ENCODE measurements around the gene ZNF646.

The ZNF646 gene

DNA sequence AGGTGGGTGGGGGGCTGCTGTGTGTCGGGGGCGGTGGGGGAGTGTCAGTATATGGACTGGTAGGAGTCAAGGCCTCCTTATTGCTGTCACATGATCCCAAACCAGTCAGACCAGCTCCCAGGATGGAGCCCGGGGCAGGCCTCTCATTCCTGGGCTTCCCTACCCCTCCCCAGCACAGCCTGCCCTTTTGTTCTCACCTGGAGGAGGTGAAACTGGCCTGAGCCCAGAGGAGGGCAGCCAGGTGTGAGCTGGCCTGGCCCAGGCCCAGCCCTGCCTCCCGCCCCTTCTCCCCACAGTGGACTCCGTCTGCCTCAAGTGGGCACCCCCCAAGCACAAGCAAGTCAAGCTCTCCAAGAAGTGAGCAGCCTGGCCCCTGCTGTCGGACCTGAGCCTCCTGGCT is 56.7 kb downstream of the ZNF646 start:
- DNase-seq (ENCODE audit: low read depth) = no peak

DNA sequence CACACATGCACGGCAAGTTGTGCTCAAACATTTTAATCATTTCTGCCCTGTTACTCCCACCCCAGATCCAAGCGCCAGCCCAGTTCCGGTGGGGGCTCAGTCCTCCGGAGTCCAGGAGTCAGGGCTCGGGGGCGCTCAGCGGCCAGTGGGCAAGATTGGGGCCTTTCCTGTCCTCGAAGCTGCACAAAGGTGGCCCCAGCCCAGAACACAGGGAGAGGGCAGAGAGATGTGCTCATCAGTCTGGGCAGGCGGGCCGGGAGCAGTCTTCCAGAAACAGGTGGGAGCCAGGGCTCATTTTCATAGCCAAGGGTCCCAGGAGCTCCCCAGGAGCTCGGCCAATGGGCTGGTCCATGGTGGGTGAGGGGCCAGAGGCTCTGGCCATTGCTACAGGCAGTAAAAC is 57.2 kb downstream of the ZNF646 start:
- no peak for DNase-seq (ENCODE audit: low read depth)

DNA sequence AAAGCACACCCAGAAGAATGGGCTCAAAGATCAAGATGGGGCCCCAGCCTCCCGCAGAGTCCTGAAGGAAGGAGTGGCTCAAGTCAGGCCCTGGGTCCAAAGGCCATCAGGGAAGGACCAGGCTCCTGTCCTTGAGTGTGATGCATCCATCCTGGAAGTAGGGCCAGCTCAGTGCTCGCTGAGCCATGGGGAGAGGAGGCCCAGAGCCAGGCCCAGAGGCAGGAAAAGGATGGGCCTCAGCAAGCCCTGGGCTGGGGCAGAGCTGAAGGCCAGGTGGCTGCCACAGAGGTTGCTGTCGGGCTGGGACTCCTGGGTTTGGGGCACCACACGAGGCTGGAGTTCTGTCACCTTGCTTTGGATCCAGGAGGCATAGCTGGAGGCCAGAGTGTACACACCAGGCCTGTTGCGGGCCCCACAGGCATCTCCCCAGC is 57.6 kb downstream of the ZNF646 start:
- DNase-seq (ENCODE audit: low read depth) = no peak

DNA sequence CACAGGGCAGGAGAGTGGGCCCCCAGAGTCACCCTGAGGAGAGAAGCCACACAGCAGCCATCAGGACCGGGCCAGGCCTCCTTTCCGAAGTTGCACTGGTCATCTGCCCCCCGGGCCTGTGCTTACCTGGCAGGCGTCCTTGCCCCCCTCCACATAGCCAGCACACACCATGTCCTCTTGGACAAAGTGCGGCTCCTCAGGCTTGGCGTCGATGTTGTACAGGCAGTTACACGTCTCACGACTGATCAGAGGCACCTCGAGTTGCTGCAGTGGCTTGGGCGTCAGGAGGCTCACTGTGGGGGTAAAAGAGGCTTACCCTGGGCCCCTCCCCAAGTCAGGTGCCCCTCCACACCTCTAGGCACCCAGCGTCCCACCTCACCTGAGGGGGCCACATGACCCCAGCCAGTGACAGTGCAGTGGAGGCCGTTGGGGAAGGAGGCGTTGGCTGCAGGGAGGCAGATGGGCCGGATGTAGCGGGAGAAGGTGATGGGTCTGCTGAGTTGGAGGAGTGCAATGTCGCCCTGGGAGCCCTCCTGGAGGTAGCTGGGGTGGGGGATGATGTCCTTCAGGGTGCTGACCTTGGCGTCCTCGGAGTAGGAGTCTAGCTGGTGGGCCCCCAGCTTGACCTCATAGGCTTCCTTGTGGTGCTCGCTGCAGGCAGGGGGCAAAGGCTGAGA is 58.2 kb downstream of the ZNF646 start:
- DNase-seq (ENCODE audit: low read depth) = no peak

DNA sequence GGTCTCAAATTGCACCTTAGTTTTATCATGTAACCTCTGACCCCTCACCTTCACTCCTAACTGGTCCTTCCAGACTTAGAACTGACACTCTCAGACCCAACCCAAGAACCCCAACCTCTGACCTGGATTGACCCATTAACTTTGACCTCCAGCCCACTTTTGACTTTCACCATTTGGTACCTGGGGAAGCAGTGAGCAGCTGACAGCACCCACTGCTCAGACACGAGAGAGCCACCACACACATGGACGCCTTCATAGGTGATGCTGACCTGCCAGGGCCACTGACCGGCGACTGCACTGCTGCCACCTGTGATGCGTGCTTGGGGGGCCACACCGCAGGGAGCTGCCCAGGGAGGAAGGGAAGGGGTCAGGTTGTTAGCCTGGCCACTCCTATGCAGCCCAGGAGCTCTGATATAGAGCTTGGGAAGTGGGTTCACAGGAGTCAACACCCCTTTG is 58.9 kb downstream of the ZNF646 start:
- DNase-seq (ENCODE audit: low read depth) = no peak

Measured in HS-27A (cell line).